Measurements from ENCODE around the gene GMPPB.

Gene GMPPB

GRCh38 chr3:49670940-49671290 is 52.8 kb downstream of the GMPPB start:
- H3K79me2 ChIP-seq: no peaks in the 10 kb centered on the region
- H3K27ac ChIP-seq: no peak overlapping the region
- H3K27me3 ChIP-seq (ENCODE audit: control insufficient read depth, insufficient read depth, low read length): no peaks in the 10 kb centered on the region
- H3K9ac ChIP-seq: no peak overlapping the region
- no peaks in the 10 kb centered on the region for H3K9me3 ChIP-seq (ENCODE audit: control insufficient read depth, low read length)
- no peaks in the 10 kb centered on the region for H3K36me3 ChIP-seq (ENCODE audit: control insufficient read depth, insufficient read depth, low read length)
- H2AFZ ChIP-seq: no peak overlapping the region
- no peak for TF ChIP-seq CTCF (IDR thresholded peaks at IDR 0.05)
- H3K4me1 ChIP-seq: peaks cover 17% of the 10 kb centered on the region
- H3K4me3 ChIP-seq (ENCODE audit: low read depth, low read length): no peak overlapping the region
- H3K4me2 ChIP-seq (ENCODE audit: low read length): no peak overlapping the region
